HG03196 (cell line): ENCODE measurements around the gene PDE11A.
"Not testable (repeated sequence)": the region's sequence is repeated elsewhere in the genome, so short reads cannot be mapped to it uniquely, and the experiment has no call there.

ENCODE experiments used
- ATAC-seq: cut with Tn5 transposase; IDR thresholded peaks from one replicate; pipeline ENCODE4 v1.9.1; 2021; ENCODE audit not compliant: unreplicated experiment

PDE11A gene

DNA sequence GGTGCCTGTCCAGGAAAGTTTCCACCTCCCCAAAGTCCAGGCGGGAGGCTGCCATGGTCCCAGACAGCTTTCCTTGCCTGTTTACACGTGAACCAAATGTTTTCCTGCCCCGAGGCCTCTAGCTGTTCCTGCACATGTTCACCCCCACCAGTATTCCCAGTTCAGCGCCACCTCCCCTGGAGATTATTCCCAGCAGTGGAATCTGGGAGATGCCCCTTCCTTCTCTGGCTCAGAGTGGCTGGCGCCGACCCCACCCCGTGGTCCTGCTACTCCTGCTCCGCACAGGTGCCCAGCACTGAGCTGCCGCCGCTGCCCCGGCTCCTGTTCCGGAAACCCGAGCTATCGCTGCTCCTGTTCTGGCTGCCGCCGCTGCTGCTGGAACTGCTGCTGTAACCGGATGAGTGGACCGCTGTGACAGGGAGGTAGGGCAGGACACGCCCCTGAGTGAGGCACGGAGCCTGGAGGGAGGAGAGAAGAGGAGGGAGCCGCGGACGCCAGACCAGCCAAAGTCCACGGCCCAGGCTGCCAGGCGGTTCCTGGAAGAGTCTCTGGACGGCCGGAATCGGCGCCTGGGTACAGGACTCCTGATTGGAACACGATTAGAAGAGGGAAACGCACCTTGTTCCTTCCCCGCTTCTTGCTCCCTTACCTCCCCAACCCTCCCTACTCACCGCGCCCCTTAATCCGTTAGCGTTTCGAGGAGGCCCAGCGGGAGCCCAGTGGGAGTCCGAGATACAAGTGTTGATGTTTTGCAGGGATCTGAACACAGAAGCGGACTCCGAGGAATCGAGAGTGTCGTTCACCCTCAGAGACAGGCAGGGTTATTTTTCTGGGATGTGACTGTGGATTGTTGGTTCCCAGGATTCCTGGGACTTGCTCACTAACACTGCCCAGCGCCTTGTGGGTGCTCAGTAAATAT is at the start of gene PDE11A:
TSS of gene PDE11A (minus strand) at position 395 of the 919 bp plus-strand sequence. CDS start at position 55, 340 bp downstream.
- ATAC-seq, result no peak

DNA sequence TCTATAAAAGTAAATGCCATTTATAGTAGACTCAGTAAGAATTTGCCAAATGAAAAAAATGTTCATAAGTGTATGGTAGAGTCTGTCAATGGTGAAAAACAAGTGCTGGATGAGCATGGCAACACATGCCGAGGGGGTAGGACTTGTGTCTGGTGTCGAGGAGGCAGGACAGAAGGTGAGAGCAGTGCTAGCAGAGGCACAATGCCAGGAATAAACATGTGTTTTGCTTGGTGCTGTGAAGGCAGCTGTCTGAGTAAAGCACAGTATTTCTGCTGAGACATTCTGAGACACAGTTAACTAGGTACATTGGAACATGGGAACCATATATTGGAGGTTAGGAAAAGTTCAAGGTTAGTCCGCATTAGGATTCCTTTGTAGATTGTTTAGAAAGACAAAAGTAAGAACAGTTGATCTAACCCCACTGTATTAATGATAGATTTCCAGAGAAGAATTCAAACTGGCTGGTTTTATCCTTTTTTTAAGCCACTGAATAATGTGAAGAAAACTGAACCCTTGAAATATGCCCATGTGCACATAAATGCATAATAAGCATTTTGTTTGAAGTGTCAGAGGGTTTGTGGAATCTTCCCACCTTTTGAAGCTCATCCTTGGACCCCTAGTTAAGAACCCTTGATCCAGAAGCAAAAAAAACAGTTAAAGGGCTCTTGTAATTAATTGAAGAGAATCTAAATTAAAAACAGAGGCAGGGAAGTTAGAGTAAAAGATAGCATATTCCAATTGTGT is 46.8 kb upstream of the PDE11A start:
- no peak for ATAC-seq

DNA sequence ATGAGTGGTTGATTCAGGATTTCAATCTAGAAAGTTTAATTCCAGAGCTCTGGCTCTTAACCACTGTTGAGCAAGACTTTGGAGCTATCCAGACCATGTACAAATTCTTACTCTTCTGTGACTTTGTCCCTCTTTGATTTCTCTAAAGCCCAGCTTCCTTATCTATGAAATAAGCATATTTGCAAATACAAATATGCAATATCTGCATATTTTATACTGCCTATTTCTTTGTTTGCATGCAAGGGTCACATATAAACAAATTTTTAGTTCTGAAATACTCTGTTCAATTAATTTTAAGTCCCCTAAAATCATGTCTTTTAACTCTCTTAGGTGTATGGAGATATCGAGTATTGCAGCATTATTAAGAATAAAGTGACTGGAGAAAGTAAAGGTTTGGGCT is 45.1 kb upstream of the PDE11A start:
- no peak for ATAC-seq

DNA sequence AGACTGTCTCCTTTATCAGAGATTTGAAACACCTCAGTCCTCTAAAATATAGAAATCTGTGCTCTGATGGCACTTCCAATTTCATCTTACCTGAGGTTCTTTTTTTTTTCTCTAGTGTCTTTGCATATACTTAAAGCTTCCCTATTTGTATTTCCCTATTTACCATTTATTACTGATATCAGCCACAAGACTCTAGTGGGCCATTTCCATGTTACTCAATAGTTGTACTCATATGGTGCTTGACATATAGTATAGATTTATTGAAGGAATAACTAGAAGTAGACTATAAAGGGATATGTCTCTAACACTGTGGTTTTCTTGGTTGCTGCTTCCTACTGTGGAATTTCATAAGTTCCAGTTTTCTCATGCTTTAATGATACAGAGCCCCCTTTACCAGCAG is 42.7 kb upstream of the PDE11A start:
- no peak for ATAC-seq

DNA sequence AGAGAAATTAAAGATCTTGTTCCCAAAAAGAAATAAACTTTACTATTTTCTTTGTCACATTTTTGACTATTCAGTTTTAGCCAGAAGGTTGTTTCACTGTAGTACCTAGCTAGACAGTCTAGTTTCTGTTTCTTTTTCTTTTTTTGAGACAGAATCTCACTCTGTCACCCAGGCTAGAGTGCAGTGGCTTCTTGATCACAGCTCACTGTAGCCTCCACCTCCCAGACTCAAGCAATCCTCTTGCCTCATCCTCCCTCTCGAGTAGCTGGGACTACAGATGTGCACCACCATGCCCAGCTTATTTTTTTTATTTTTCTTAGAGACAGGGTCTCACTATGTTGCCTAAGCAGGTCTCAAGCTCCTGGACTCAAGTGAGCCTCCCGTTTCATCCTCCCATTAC is 41.9 kb upstream of the PDE11A start:
- ATAC-seq, result peak; percentile 37

DNA sequence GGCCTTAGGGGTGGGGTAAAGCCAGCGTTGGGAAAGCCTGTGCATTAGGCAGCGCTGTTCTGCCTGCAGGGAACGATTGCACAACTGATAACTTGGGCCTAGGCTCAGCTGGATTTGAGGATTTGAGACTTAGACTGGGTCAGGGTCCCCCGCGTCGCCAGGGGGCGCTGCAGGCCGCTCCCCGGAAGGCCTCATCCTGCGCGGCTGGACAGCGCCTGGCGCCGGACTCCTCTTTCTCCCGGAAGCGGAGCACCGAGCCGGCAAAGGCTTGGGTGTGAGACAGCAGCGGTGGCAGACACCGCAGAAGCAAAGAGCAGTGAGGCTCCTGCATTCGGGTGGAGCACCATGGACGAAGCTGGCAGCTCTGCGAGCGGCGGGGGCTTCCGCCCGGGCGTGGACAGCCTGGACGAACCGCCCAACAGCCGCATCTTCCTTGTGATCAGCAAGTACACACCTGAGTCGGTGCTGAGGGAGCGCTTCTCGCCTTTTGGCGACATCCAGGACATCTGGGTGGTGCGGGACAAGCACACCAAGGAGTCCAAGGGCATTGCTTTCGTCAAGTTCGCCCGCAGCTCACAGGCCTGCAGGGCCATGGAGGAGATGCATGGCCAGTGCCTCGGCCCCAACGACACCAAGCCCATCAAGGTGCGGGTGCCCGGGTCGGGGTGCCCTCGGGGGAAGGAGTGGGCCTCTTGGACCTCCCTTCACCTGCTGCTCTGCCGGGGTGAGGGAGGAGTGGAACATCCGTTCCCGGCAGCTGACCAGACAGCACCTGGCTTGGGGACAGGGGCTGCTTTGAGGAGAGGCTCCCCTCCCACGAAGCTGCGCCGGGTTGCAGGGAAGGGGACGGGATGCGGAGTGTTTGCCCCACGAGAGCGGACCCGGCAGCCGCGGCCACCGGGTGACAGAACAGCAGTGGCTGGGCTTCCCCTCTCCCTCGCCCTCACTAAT is 39.9 kb upstream of the PDE11A start, which contains the start of gene RBM45:
TSS of gene RBM45 (plus strand) at position 236 of the 951 bp plus-strand sequence. CDS start at position 346, 110 bp downstream.
- ATAC-seq, result peak; percentile 90

DNA sequence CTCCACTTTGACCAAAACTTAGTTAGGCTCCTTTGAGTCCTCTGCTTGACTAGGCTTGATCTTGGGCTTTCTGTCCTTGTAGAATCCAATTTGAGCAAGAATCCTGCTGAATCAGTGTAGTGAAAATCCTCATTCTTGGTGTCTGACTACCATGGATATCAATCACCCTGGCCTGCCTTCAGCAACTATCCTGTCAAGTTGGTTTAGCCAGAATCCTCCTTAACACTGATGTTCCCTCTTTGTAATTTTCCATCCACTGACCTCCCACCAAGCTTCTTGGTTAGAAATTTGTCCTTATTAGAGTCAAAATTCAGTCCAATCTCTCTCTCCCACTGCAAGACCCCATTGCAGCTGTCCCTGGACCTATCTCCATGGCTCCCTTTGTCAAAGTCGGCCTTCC is 39.2 kb upstream of the PDE11A start:
- peak; percentile 0 for ATAC-seq

DNA sequence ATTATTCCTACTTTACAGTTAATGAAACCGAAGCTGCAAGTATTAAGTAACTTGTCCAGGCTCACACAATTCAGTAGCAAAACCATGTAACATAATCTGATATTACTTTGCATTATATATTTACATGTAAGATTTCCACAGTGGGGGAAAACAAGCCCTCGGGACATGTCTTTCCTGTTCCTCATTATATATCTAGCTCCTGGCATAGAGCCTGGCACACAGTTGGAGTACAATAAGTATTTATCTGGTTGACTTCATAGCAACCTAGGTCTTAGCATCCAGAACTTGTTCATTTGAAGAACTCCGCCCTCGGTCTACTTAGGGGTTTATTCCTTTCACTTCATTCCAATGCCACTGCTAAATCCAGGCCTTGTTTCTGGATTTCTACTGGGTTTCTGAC is 38.1 kb upstream of the PDE11A start:
- no peak for ATAC-seq

DNA sequence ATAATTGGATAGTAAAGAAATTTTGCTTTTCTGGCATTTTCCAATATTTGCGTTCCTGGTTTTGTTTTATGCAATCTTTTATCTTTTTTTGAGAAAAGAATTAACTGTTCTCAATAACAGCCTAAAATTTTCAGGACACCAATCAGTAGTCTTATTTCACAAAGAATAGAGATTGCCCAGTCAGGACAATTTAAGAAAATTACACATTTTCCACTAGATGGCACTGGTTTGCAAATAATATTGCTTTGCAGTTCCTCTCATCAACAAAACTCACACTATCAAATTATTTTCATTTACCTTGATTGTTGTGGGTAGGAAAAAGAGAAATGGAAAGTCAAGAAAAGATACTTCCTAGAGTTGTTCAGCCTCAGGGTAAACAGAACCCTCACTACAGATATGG is 37.2 kb upstream of the PDE11A start:
- no peak for ATAC-seq

DNA sequence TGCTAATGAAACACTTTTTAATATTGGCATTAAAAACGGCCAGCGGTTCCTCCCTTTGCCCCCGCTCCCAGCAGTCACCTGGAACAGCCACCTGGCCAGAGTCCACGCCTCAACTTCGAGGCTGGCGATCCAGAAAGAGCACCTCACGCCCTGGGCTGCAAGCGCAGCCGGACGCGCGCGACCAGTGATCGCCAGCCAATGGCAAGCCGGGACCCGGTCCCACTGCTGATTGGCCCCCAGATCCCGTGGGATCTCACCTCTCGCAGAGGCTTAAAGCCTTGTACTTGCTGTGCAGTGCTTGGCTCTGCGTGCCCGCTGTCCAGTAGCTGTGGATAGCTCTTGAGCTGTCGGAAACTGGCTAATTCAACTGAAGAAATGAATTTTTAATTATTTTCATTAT is 35.6 kb upstream of the PDE11A start:
- ATAC-seq, result no peak

DNA sequence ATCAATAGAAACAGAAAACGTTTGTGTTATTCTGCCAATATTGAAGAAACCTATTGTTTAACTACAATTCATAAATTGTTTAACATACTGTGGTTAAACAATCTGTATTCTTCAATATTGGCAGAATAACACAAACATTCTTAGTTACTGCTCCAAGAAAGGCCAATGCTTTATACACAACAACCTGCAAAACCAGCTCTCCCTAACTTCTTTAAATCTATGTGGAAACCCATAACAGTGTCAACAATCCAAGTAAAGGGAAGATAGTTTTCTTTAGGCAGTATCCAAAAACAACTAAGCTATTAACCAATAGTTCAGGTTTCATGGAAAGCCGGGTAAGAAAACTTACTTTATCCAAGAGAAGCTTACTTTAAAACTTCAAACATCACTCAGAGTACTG is 33.5 kb upstream of the PDE11A start:
- no peak for ATAC-seq

DNA sequence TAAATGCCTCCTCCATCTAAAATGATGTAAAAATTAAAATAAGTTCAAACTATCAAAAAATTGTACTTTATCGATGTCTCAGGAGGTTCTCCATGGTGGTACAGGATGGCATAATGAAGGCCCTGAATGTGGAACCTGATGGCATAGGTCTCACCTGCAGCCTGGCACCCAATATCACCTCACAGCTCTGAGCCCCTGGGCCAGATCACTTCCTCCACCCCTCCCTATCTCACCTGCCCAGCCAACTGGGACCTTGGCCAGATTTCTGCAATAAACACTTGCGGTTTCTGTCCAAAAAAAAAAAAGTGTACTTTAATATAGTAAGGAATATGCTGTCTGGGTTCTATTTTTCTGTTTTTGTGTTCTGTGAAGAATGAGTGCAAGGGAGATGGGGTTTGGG is 33.0 kb upstream of the PDE11A start:
- ATAC-seq, result no peak

DNA sequence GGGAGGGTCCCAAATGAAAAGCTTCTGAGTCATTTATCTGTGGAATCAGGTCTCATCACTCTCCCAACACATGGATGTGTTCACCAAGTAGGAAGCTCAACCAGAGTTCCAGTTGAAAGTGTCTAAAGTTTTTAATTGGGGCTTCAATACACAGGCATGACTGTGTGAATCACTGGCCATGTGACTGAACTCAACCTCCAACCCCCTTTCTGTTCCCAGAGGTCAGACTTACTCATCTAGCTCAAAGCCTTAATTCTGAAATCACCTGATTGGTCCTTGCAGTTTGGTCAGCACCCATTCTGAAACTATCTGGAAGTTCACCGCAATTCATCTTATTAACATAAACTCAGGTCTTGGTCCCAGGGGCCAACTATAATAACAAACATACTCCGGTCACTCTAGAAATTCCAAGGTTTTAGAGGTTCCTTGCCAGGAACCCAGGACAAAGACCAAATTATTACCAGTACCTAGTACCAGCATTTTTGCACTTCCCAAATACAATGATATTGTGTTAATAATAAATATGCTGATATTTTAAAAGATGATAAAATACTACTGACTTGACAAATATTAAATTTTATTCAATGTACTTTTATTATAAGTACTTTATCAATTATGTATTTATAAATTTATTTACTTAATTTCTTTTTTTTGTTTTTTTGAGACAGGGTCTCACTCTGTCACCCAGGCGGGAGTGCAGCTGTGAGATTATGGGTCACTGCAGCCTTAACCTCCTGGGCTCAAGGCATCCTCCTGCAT is 28.9 kb upstream of the PDE11A start:
- ATAC-seq, result no peak

DNA sequence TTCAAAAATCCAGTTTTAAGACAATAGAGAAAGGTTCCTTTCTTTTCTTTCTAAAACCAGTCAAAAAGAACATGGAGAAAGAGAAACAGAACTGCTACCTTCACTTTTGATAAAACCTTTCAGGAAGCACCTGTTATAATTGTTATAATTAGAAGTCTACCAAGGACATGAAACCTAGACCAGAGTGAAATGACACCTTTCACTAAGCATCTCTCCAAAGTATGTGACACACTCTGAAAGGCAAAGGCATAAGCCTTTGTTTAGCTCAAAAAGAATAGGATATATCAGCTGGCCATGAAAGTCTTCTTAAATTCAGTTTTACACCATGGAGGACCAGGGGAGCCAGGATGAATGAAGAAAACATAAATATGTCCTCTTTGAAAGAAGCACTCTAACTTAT is 20.9 kb upstream of the PDE11A start:
- ATAC-seq, result no peak

DNA sequence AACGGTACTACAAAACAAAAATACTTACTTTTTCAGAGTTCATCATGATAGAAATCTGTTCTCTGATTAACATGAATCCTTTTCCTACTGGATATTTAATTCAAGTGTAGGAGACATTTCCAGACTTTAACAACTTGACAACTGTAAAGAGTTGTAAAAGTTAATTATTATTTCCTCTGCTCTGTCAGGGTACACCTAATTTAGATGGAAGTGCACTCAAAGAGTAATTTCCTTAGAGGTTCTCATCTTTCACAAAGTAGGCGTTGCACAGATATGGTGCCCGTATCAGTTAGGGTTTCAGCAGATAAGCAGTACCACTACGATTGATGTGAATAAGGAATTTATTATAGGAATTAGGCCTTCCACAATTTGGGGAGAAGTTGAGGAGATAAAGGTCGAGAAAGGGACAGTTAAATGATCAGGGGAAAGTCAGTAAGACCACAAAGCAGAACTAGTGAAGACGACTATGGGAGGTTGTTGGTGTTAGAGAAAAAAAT is 16.2 kb upstream of the PDE11A start:
- no peak for ATAC-seq

DNA sequence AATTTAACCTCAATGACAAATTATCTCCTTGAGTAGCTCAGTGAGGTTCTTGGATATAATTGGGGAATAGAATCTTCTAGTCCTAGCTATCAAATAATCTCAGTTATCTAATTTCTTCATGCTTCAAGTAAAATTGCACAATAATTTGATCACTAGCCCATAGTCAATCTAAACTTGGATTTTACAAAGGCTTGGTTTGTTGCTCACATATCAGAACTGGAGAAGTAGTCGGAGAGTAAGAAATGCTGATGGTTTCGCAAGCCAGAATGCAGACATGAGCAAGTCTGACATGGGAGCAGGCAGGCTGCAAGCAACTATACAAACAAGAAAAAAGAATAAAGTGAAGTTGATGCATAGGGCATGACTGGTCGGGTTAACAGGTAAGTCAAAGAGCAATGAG is 11.7 kb upstream of the PDE11A start:
- no peak for ATAC-seq

DNA sequence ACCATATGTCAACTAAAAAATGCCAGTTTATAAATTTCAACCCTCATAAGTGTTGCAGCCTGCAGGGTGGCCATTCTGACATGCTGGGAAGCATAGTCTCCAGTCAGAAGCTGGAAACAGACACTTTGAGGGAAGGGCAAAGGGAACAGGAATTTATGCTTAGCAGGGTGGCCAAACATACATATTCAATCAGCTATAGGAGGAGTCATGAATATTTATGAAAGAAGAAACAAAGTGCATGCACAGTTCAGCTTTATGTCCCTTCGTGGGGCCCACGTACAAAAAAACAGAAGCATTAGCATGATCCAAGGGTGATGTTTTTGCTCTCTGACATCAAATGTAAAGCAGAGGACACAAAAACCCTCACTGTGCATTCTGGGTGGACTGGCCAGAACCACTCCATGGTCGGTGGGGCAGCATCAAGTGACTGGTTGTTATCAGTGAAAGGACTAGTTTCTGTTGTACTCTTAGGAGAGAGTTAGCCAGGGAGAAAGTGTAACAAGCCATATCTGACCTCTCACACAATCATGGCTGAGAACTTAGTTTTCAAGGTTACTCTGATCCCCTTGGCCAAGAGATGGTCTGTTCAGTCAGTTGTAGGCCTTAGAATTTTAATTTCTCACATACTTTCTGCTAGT is 9.9 kb upstream of the PDE11A start:
- no peak for ATAC-seq

DNA sequence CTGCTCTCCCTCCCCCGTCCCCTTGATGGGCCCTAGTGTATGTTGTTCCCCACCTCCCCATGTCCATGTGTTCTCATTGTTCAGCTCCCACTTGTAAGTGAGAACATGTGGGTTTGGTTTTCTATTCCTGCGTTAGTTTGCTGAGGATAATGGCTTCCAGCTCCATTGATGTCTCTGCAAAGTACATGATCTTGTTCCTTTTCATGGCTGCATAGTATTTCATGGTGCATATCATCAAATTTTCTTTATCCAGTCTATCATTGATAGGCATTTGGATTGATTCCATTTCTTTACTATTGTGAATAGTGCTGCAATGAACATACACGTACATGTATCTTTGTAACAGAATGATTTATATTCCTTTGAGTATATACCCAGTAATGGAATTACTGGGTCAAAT is 6.7 kb upstream of the PDE11A start:
- ATAC-seq, result not testable (repeated sequence)

DNA sequence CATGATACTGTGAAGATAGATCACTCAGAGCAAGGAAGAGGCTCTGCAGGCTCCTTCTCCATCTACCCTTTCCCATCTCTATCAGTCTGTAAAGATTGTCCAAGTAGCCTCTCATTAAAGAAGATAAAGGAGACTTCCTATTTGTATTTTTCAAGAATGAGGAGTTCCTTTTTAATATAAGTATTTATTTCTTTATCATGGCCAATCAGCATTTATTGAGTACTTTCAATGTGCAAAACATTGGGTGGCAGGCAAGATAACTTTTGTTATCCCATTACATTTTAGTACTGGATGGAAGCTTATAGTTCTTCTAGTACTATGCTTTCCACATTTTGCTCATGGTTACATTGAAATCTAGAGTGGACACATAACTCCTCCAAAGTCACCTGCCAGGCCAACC is 3.6 kb upstream of the PDE11A start:
- no peak for ATAC-seq

DNA sequence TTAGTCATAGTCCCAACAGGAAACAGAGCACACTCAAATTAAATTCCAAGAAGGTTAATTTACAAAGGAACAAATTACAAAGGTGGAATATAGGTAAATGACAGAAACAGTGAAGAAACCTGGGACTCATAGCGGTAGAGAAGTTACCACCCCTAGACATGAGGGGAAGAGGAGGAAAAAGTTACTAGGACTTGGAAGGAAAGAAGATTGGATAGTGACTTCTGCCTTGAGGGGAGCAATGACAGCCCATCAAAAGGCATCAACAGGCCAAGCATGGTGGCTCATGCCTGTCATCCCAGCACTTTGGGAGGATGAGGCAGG is 2.4 kb upstream of the PDE11A start:
- ATAC-seq, result no peak
